SK-N-SH (cell line): ENCODE measurements around the gene POLD3. TPM values are rescaled to one million over a fixed set of nuclear protein-coding genes. Genes with fewer than 3 reads are reported as not detected.
A peak's percentile ranks its signal among the peaks of the same experiment; 100 is the strongest.

Source experiments
- CTCF ChIA-PET: fragments of 300-600, 350-600 bp; formaldehyde crosslinking; extraction: SDS; loops from one replicate; lab custom pipeline; 2021; lab: Yijun Ruan, JAX
- POLR2A ChIA-PET: fragments of 350-600 bp; sonication (Branson Sonifier 250); formaldehyde crosslinking; extraction: SDS; loops from one replicate; lab custom pipeline; 2020; ENCODE audit warnings: antibody characterized with exemption, inconsistent platforms; lab: Yijun Ruan, JAX
- DNase-seq: peaks from one replicate; pipeline ENCODE4 v3.0.0; 2012
- H2AFZ ChIP-seq: fragments of 200-600 bp; sonication (generic); 2 replicates; pipeline ENCODE4 v1.8.1; 2016; ENCODE audit warnings: antibody characterized with exemption, mild to moderate bottlenecking, low read depth
- H3F3A ChIP-seq: fragments of 200-600 bp; sonication (generic); replicated peaks from 2 replicates; pipeline ENCODE3; 2016; ENCODE audit warnings: antibody characterized with exemption, mild to moderate bottlenecking; ENCODE audit not compliant: insufficient read depth
- H3K27ac ChIP-seq, 2 experiments: fragments of 200-500 bp in 1 of 2; fragments of 200-600 bp in 1 of 2; sonication (Bioruptor generic) in 1 of 2; sonication (generic), shearing (Covaris generic) in 1 of 2; 2 replicates each; pipeline versions ENCODE4 v1.5.1 to v1.6.1; 2014 to 2016; ENCODE audit warnings: low read depth in 2 of 2, inconsistent platforms in 1 of 2, low read length in 1 of 2, mild to moderate bottlenecking in 1 of 2, mixed read lengths in 1 of 2
- H3K27me3 ChIP-seq: fragments of 200-600 bp; sonication (generic), shearing (Covaris generic); 2 replicates; pipeline ENCODE4 v1.6.1; 2016; ENCODE audit warnings: mixed run types; ENCODE audit not compliant: insufficient read depth
- H3K36me3 ChIP-seq, 2 experiments: fragments of 200-500 bp in 1 of 2; fragments of 200-600 bp in 1 of 2; sonication (Bioruptor generic) in 1 of 2; sonication (generic) in 1 of 2; replicated peaks in 1 of 2; 2 replicates each; pipeline versions ENCODE3 to v1.5.1; 2014 to 2016; ENCODE audit warnings: low read length in 1 of 2, mild to moderate bottlenecking in 1 of 2; ENCODE audit not compliant: insufficient read depth in 2 of 2, control insufficient read depth in 1 of 2
- H3K4me1 ChIP-seq, 2 experiments: fragments of 200-500 bp in 1 of 2; fragments of 200-600 bp in 1 of 2; sonication (Bioruptor generic) in 1 of 2; sonication (generic), shearing (Covaris generic) in 1 of 2; 2 replicates each; pipeline versions ENCODE4 v1.5.1 to v1.6.1; 2014 to 2016; ENCODE audit warnings: low read depth in 1 of 2, low read length in 1 of 2, mixed run types in 1 of 2; ENCODE audit not compliant: insufficient read depth in 2 of 2, control insufficient read depth in 1 of 2
- H3K4me2 ChIP-seq: fragments of 200-600 bp; sonication (generic), shearing (Covaris generic); 2 replicates; pipeline ENCODE4 v1.6.1; 2017; ENCODE audit warnings: mixed run types
- H3K4me3 ChIP-seq, 2 experiments: fragments of 200-500 bp in 1 of 2; fragments of 200-600 bp in 1 of 2; sonication (Bioruptor generic) in 1 of 2; sonication (generic), shearing (Covaris generic) in 1 of 2; 2 replicates each; pipeline versions ENCODE4 v1.5.1 to v1.8.1; 2014 to 2016; ENCODE audit warnings: low read depth in 2 of 2, inconsistent platforms in 1 of 2, low read length in 1 of 2, mild to moderate bottlenecking in 1 of 2, mixed read lengths in 1 of 2, moderate library complexity in 1 of 2
- H3K79me2 ChIP-seq: fragments of 200-600 bp; sonication (generic); 2 replicates; pipeline ENCODE4 v1.8.1; 2017; ENCODE audit warnings: mild to moderate bottlenecking; ENCODE audit not compliant: insufficient read depth
- H3K9ac ChIP-seq: fragments of 200-600 bp; sonication (generic); 2 replicates; pipeline ENCODE4 v1.6.1; 2017; ENCODE audit warnings: mixed run types
- H3K9me2 ChIP-seq: fragments of 200-600 bp; sonication (generic); 2 replicates; pipeline ENCODE4 v1.6.1; 2017; ENCODE audit warnings: mixed run types
- H3K9me3 ChIP-seq: fragments of 200-600 bp; sonication (generic); 2 replicates; pipeline ENCODE4 v1.6.1; 2017; ENCODE audit warnings: mixed run types, mild to moderate bottlenecking, moderate library complexity
- H4K20me1 ChIP-seq: fragments of 200-600 bp; sonication (generic); 2 replicates; pipeline ENCODE4 v1.6.1; 2017; ENCODE audit warnings: mild to moderate bottlenecking, mixed run types; ENCODE audit not compliant: insufficient read depth
- ELF1 ChIP-seq: IDR thresholded peaks from 2 replicates; pipeline ENCODE4 v1.4.0; 2012
- FOXM1 ChIP-seq: IDR thresholded peaks from 2 replicates; pipeline ENCODE4 v1.4.0; 2012; ENCODE audit warnings: low read depth, mild to moderate bottlenecking
- MAX ChIP-seq: IDR thresholded peaks from 2 replicates; pipeline ENCODE4 v1.4.0; 2012; ENCODE audit warnings: low read depth
- MEF2A ChIP-seq: IDR thresholded peaks from 2 replicates; pipeline ENCODE4 v1.4.0; 2012; ENCODE audit warnings: low read depth, borderline replicate concordance
- RAD21 ChIP-seq: IDR thresholded peaks from 2 replicates; pipeline ENCODE4 v1.6.1; 2012; ENCODE audit warnings: mild to moderate bottlenecking, low read length
- SIN3A ChIP-seq: IDR thresholded peaks from 2 replicates; pipeline ENCODE4 v1.6.1; 2012; ENCODE audit warnings: low read depth, mild to moderate bottlenecking, low read length, moderate library complexity, borderline replicate concordance
- TCF12 ChIP-seq: IDR thresholded peaks from 2 replicates; pipeline ENCODE4 v1.4.0; 2012
- TEAD4 ChIP-seq: IDR thresholded peaks from 2 replicates; pipeline ENCODE4 v1.4.0; 2012; ENCODE audit warnings: mild to moderate bottlenecking, borderline replicate concordance; ENCODE audit not compliant: insufficient read depth
- YY1 ChIP-seq: IDR thresholded peaks from 2 replicates; pipeline ENCODE4 v1.4.0; 2012; ENCODE audit warnings: low read depth, mild to moderate bottlenecking
- ZBTB33 ChIP-seq: IDR thresholded peaks from 2 replicates; pipeline ENCODE4 v1.4.0; 2012; ENCODE audit warnings: low read depth, borderline replicate concordance
- WGBS: methylation state at CpG from one replicate; pipeline ENCODE4 v1.1.6; 2017; ENCODE audit warnings: low lambda C conversion rate; 5-methylcytosine and 5-hydroxymethylcytosine counted together
- polyA plus RNA-seq, 3 experiments: library from polyadenylated mRNA; depleted of rRNA; stranded (reverse); fragments of >200 nt; gene quantifications; 2 replicates each; pipeline ENCODE4 v1.2.3, GENCODE V29; 2012
- TF ChIP-seq, protein P1 (sequence below): IDR thresholded peaks from 2 replicates; pipeline ENCODE4 v1.6.1; 2012; ENCODE audit warnings: mild to moderate bottlenecking, low read depth, low read length, moderate library complexity
- TF ChIP-seq, protein P2 (sequence below): IDR thresholded peaks from 2 replicates; pipeline ENCODE4; 2012

Gene POLD3
- polyA plus RNA-seq, 1 of the 3 experiments (the other 2 are of a cell fraction) = 7.9 TPM

- no peak for TF ChIP-seq ELF1
- TF ChIP-seq, all 33 proteins: peak for 0
Observed at GRCh38 chr11:74577181-74577580, 15.2 kb upstream of the POLD3 start (continued).

GRCh38 chr11:74577624-74578396 is 14.6 kb upstream of the POLD3 start:
- Histone ChIP-seq H3K9ac (no peak overlapping the region), H3K27me3 (no peaks in the 10 kb centered on the region), H3K9me2 (no peaks in the 10 kb centered on the region), H3K4me2 (no peak overlapping the region), H3K36me3 (no peaks in the 10 kb centered on the region), H3K27ac (peak overlapping the region in 1 of 2 experiments; percentile 12; a peak in 1 of 4 replicates), H3K79me2 (no peaks in the 10 kb centered on the region), H3F3A (no peaks in the 10 kb centered on the region), H3K4me3 (no peak overlapping the region), H3K4me1 (peaks cover 0 to 8% of the 10 kb centered on the region in 2 experiments; a peak in 2 of 4 replicates), H3K9me3 (no peaks in the 10 kb centered on the region), H2AFZ (no peak overlapping the region), H4K20me1 (no peaks in the 10 kb centered on the region)
- DNase-seq = peak; percentile 30
- 67% methylated on average over 6 of the region's 6 CpGs for WGBS
- no peak for TF ChIP-seq RAD21
- no peak for TF ChIP-seq YY1
- TF ChIP-seq, protein P1, sequence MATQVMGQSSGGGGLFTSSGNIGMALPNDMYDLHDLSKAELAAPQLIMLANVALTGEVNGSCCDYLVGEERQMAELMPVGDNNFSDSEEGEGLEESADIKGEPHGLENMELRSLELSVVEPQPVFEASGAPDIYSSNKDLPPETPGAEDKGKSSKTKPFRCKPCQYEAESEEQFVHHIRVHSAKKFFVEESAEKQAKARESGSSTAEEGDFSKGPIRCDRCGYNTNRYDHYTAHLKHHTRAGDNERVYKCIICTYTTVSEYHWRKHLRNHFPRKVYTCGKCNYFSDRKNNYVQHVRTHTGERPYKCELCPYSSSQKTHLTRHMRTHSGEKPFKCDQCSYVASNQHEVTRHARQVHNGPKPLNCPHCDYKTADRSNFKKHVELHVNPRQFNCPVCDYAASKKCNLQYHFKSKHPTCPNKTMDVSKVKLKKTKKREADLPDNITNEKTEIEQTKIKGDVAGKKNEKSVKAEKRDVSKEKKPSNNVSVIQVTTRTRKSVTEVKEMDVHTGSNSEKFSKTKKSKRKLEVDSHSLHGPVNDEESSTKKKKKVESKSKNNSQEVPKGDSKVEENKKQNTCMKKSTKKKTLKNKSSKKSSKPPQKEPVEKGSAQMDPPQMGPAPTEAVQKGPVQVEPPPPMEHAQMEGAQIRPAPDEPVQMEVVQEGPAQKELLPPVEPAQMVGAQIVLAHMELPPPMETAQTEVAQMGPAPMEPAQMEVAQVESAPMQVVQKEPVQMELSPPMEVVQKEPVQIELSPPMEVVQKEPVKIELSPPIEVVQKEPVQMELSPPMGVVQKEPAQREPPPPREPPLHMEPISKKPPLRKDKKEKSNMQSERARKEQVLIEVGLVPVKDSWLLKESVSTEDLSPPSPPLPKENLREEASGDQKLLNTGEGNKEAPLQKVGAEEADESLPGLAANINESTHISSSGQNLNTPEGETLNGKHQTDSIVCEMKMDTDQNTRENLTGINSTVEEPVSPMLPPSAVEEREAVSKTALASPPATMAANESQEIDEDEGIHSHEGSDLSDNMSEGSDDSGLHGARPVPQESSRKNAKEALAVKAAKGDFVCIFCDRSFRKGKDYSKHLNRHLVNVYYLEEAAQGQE = no peak
- peak; percentile 65 for TF ChIP-seq TCF12
- ChIA-PET CTCF (interaction anchor here (0.8 to 17.0 kb wide), 5 partner anchors 64 to 350 kb away, joined by 3 to 349 read pairs (median 3); partner anchors contain the start of gene LIPT2), POLR2A (interaction anchor here (0.8 to 1.0 kb wide), 2 partner anchors 15 to 85 kb away, joined by 3 read pairs; partner anchors contain the start of gene POLD3)

- 51% methylated on average over 6 of the region's 6 CpGs for WGBS
- TF ChIP-seq TEAD4 = no peak
- TF ChIP-seq, protein P2, sequence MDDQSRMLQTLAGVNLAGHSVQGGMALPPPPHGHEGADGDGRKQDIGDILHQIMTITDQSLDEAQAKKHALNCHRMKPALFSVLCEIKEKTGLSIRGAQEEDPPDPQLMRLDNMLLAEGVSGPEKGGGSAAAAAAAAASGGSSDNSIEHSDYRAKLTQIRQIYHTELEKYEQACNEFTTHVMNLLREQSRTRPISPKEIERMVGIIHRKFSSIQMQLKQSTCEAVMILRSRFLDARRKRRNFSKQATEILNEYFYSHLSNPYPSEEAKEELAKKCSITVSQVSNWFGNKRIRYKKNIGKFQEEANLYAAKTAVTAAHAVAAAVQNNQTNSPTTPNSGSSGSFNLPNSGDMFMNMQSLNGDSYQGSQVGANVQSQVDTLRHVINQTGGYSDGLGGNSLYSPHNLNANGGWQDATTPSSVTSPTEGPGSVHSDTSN = no peak
- no peak for TF ChIP-seq SIN3A
- TF ChIP-seq FOXM1 = no peak
- no peak for TF ChIP-seq MEF2A
- no peak for TF ChIP-seq MAX
- no peak for TF ChIP-seq RAD21
- no peak for TF ChIP-seq ZBTB33
- no peak for DNase-seq
- H4K20me1 ChIP-seq = no peaks in the 10 kb centered on the region
- no peaks in the 10 kb centered on the region for H3K36me3 ChIP-seq
- ChIA-PET CTCF (interaction anchor here (1.0 kb wide), 1 partner anchor 14 kb away, joined by 3 read pairs; no protein-coding TSS in a partner anchor), POLR2A (no interaction called here)
- H3F3A ChIP-seq = no peaks in the 10 kb centered on the region
- H3K4me3 ChIP-seq = no peak overlapping the region
- no peak overlapping the region for H3K4me2 ChIP-seq
- no peaks in the 10 kb centered on the region for H3K27me3 ChIP-seq
- no peaks in the 10 kb centered on the region for H3K9me2 ChIP-seq
- no peak overlapping the region for H3K27ac ChIP-seq
- H3K4me1 ChIP-seq = peaks cover 0 to 8% of the 10 kb centered on the region in 2 experiments; a peak in 2 of 4 replicates
- H2AFZ ChIP-seq = no peak overlapping the region
- H3K9me3 ChIP-seq = no peaks in the 10 kb centered on the region
- no peaks in the 10 kb centered on the region for H3K79me2 ChIP-seq
- H3K9ac ChIP-seq = no peak overlapping the region
Observed at GRCh38 chr11:74579577-74580270, 12.7 kb upstream of the POLD3 start.
